GM23338 (cell line): ENCODE data around the gene CRYBG1. TPM values are rescaled to one million over a fixed set of nuclear protein-coding genes. Genes with fewer than 3 reads are reported as not detected.

Source experiments
- ATAC-seq: fragments of 200-7000 bp; cut with Tn5 transposase; 3 replicates; pipeline ENCODE4 v1.9.1; 2020
- DNase-seq: peaks from one replicate; pipeline ENCODE4 v3.0.0-alpha.2; 2015; ENCODE audit warnings: low spot score
- H2AFZ ChIP-seq: fragments of 200-600 bp; sonication (generic); 2 replicates; pipeline ENCODE4 v1.8.0; 2016; ENCODE audit warnings: antibody characterized with exemption, mild to moderate bottlenecking, moderate library complexity
- H3F3A ChIP-seq: fragments of 200-600 bp; sonication (generic); replicated peaks from 2 replicates; pipeline ENCODE4 v1.8.0; 2017; ENCODE audit warnings: antibody characterized with exemption, mixed run types, low read depth
- H3K27ac ChIP-seq: fragments of 200-600 bp; sonication (generic); 2 replicates; pipeline ENCODE4 v1.6.1; 2016; ENCODE audit warnings: low read depth
- H3K27me3 ChIP-seq: fragments of 200-600 bp; sonication (generic); 2 replicates; pipeline ENCODE4 v1.8.0; 2016; ENCODE audit warnings: mild to moderate bottlenecking, mixed run types, moderate library complexity; ENCODE audit not compliant: insufficient read depth
- H3K36me3 ChIP-seq: fragments of 200-600 bp; sonication (generic); 2 replicates; pipeline ENCODE4 v1.8.0; 2016; ENCODE audit warnings: mild to moderate bottlenecking; ENCODE audit not compliant: insufficient read depth
- H3K4me1 ChIP-seq: fragments of 200-600 bp; sonication (generic); 2 replicates; pipeline ENCODE4 v1.8.0; 2016; ENCODE audit warnings: mild to moderate bottlenecking, moderate library complexity; ENCODE audit not compliant: insufficient read depth
- H3K4me2 ChIP-seq: fragments of 200-600 bp; sonication (generic); 2 replicates; pipeline ENCODE4 v1.7.1; 2017; ENCODE audit warnings: mixed run types
- H3K4me3 ChIP-seq: fragments of 200-600 bp; sonication (generic); 2 replicates; pipeline ENCODE4 v1.6.1; 2016; ENCODE audit warnings: mixed run types
- H3K79me2 ChIP-seq: fragments of 200-600 bp; sonication (generic); replicated peaks from 2 replicates; pipeline ENCODE4 v1.8.0; 2017; ENCODE audit warnings: mild to moderate bottlenecking; ENCODE audit not compliant: insufficient read depth
- H3K9me2 ChIP-seq: fragments of 200-600 bp; sonication (generic); 2 replicates; pipeline ENCODE4 v1.8.0; 2017; ENCODE audit not compliant: insufficient read depth
- H4K20me1 ChIP-seq: fragments of 200-600 bp; sonication (generic); replicated peaks from 2 replicates; pipeline ENCODE4 v1.8.0; 2017; ENCODE audit warnings: mild to moderate bottlenecking; ENCODE audit not compliant: insufficient read depth
- H3K27ac Mint-ChIP-seq: 2 replicates; pipeline ENCODE4 v1.8.0; 2020; ENCODE audit warnings: inconsistent platforms, mild to moderate bottlenecking, moderate library complexity, mixed read lengths
- H3K27me3 Mint-ChIP-seq: 3 replicates; pipeline ENCODE4 v1.8.0; 2022; ENCODE audit warnings: low read depth, mild to moderate bottlenecking, moderate library complexity, mixed read lengths, inconsistent platforms; ENCODE audit not compliant: insufficient read depth, poor library complexity
- H3K36me3 Mint-ChIP-seq: 3 replicates; pipeline ENCODE4 v1.8.0; 2021; ENCODE audit warnings: low read depth, mild to moderate bottlenecking, inconsistent platforms, moderate library complexity, mixed read lengths
- H3K4me1 Mint-ChIP-seq: 3 replicates; pipeline ENCODE4 v1.8.0; 2020; ENCODE audit warnings: mild to moderate bottlenecking, inconsistent platforms, mixed read lengths
- H3K4me3 Mint-ChIP-seq: 3 replicates; pipeline ENCODE4 v1.8.0; 2021; ENCODE audit warnings: moderate library complexity, mild to moderate bottlenecking, inconsistent platforms, mixed read lengths
- H3K9me3 Mint-ChIP-seq: 3 replicates; pipeline ENCODE4 v1.8.0; 2020; ENCODE audit warnings: moderate library complexity, mild to moderate bottlenecking, inconsistent platforms, mixed read lengths
- CTCF ChIP-seq, 2 experiments: fragments of 200-600 bp in 1 of 2; sonication (generic) in 1 of 2; conservative IDR thresholded peaks; 2 replicates each; pipeline versions ENCODE4 v1.5.1 to v1.6.1; 2016 to 2017; ENCODE audit warnings: antibody characterized with exemption in 2 of 2, low read depth in 2 of 2, mild to moderate bottlenecking in 2 of 2, moderate library complexity in 1 of 2
- EZH2 ChIP-seq: fragments of 200-600 bp; sonication (generic); IDR thresholded peaks from one replicate; pipeline ENCODE4 v1.8.0; 2017; ENCODE audit warnings: antibody characterized with exemption, mild to moderate bottlenecking, low read depth; ENCODE audit not compliant: unreplicated experiment
- EZH2phosphoT487 ChIP-seq: fragments of 200-600 bp; sonication (generic); IDR thresholded peaks from one replicate; pipeline ENCODE4 v1.8.1; 2018; ENCODE audit warnings: antibody characterized with exemption; ENCODE audit not compliant: unreplicated experiment
- NANOG ChIP-seq: IDR thresholded peaks from 2 replicates; pipeline ENCODE4 v1.6.1; 2016; ENCODE audit warnings: antibody characterized with exemption, borderline replicate concordance
- REST ChIP-seq: IDR thresholded peaks from one replicate; pipeline ENCODE4 v1.6.1; 2018; ENCODE audit warnings: antibody characterized with exemption; ENCODE audit not compliant: unreplicated experiment
- STAT1 ChIP-seq: IDR thresholded peaks from one replicate; pipeline ENCODE4 v1.6.1; 2016; ENCODE audit warnings: antibody characterized with exemption; ENCODE audit not compliant: unreplicated experiment
- ZNF114 ChIP-seq: fragments of 250-450 bp; sonication (Bioruptor Pico); IDR thresholded peaks from 2 replicates; pipeline ENCODE4 v1.5.0; 2020; ENCODE audit warnings: mild to moderate bottlenecking, moderate library complexity
- ZNF462 ChIP-seq: fragments of 250-450 bp; sonication (Bioruptor Pico); IDR thresholded peaks from 2 replicates; pipeline ENCODE4 v1.5.0; 2020; ENCODE audit warnings: mild to moderate bottlenecking, moderate library complexity
- polyA plus RNA-seq: library from polyadenylated mRNA; unstranded; fragments of >200 nt; fragmentation: Nextera tagmentation; extraction: Ambion mirVana; gene quantifications from 2 replicates; pipeline ENCODE4 v1.2.1, GENCODE V29; 2016
- total RNA-seq: library from RNA; depleted of rRNA; stranded (reverse); fragments of >200 nt; shearing (Covaris generic); gene quantifications from 2 replicates; pipeline ENCODE4 v1.2.3, GENCODE V29; 2014

Gene CRYBG1
- total and polyA plus RNA-seq, 2 experiments from 2014 or later, result 3.7 to 17.2 TPM

GRCh38 chr6:106421496-106421895, 61.0 kb downstream of the CRYBG1 start:
- Mint-ChIP-seq H3K4me3 (no peak overlapping the region), H3K4me1 (peaks cover 10% of the 10 kb centered on the region), H3K27ac (no peak overlapping the region), H3K9me3 (peaks cover 3% of the 10 kb centered on the region; the same call in 1 of the 3 replicates), H3K27me3 (peaks cover 3% of the 10 kb centered on the region), H3K36me3 (peaks cover 4% of the 10 kb centered on the region; the same call in 1 of the 3 replicates)
- peaks cover 8% of the 10 kb centered on the region for H3K9me2 ChIP-seq
- ATAC-seq, result no peak
- H2AFZ ChIP-seq, result no peak overlapping the region
- no peaks in the 10 kb centered on the region for H3K36me3 ChIP-seq
- peaks cover 8% of the 10 kb centered on the region for H3K4me1 ChIP-seq
- no peaks in the 10 kb centered on the region for H4K20me1 ChIP-seq
- H3K27ac ChIP-seq, result no peak overlapping the region
- TF ChIP-seq STAT1 (no peak), CTCF (conservative IDR thresholded peaks at IDR 0.05; ENCODE audit: low read depth in 2 of 2) (no peak), REST (no peak)
- no peak overlapping the region for H3K4me2 ChIP-seq
- H3K27me3 ChIP-seq, result no peaks in the 10 kb centered on the region
- no peaks in the 10 kb centered on the region for H3F3A ChIP-seq
- H3K4me3 ChIP-seq, result no peak overlapping the region
- no peak for DNase-seq
- no peaks in the 10 kb centered on the region for H3K79me2 ChIP-seq

GRCh38 chr6:106422534-106422933, 62.0 kb downstream of the CRYBG1 start:
- Mint-ChIP-seq H3K9me3 (peaks cover 3% of the 10 kb centered on the region; the same call in 1 of the 3 replicates), H3K4me1 (peaks cover 10% of the 10 kb centered on the region), H3K4me3 (no peak overlapping the region), H3K36me3 (peaks cover 4% of the 10 kb centered on the region; the same call in 1 of the 3 replicates), H3K27me3 (peaks cover 3% of the 10 kb centered on the region), H3K27ac (no peak overlapping the region)
- DNase-seq (no peak), ATAC-seq (no peak)
- TF ChIP-seq EZH2 (no peak), ZNF462 (no peak), NANOG (no peak), ZNF114 (no peak), STAT1 (no peak), EZH2phosphoT487 (no peak)
- Histone ChIP-seq H3K36me3 (no peaks in the 10 kb centered on the region), H3K4me1 (peaks cover 8% of the 10 kb centered on the region), H2AFZ (no peak overlapping the region), H3K27ac (no peak overlapping the region), H3K9me2 (peaks cover 8% of the 10 kb centered on the region), H3K27me3 (no peaks in the 10 kb centered on the region), H4K20me1 (no peaks in the 10 kb centered on the region), H3K4me2 (no peak overlapping the region), H3K79me2 (no peaks in the 10 kb centered on the region), H3K4me3 (no peak overlapping the region), H3F3A (no peaks in the 10 kb centered on the region)
